ENCODE data around the gene CTCFL. TPM values are rescaled to one million over a fixed set of nuclear protein-coding genes. Genes with fewer than 3 reads are reported as not detected.

CTCFL gene
- total and polyA plus RNA-seq, 4 experiments from 2014 or later: not detected

DNA sequence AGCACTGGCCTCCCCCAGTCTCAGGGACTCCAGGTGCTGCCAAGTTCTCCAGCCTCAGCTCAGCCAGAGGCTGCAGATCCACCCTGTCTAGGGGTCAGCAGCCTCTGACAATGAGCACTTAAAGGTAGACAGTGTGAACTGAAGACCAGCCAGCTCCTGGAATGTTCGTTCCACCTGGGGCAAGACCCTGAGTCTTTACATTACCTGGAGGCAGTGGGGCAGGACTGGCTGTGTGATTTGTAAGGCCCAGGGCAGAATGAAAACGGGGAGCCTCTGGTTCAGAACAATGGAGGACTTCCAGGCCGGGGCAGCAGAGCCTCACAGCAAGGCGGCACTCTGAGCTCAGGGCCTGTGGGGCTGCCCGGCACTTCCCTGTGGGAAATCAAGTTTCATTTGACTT, 65.0 kb downstream of the CTCFL start:
- Histone ChIP-seq H3K36me3 (ENCODE audit: insufficient read depth, low read length) (no peaks in the 10 kb centered on the region), H3K9me3 (ENCODE audit: control insufficient read depth in 1 of 2, low read length in 2 of 2) (no peaks in the 10 kb centered on the region), H3K4me1 (ENCODE audit: insufficient read depth, low read length) (no peaks in the 10 kb centered on the region), H3K27me3 (ENCODE audit: insufficient read depth, low read length) (no peaks in the 10 kb centered on the region), H3K4me3 (ENCODE audit: low read length in 2 of 2) (no peak overlapping the region), H3K27ac (ENCODE audit: low read depth, low read length) (no peak overlapping the region)
- no peak for DNase-seq
- peaks cover 0 to 4% (median under 1%) of the 10 kb centered on the region in 4 donors for H3K4me1 Mint-ChIP-seq
- ChIA-PET POLR2A (ENCODE audit: partially characterized antibody) (no interaction called here), CTCF (ENCODE audit: partially characterized antibody) (no interaction called here)
- no peaks in the 10 kb centered on the region for H3K9me3 Mint-ChIP-seq
- no peaks in the 10 kb centered on the region for H3K36me3 Mint-ChIP-seq
- no peak overlapping the region for H3K27ac Mint-ChIP-seq
- peaks cover 0 to 2% of the 10 kb centered on the region in 2 donors for H3K27me3 Mint-ChIP-seq
- intact Hi-C loops (cut with micrococcal nuclease): no loop called here
- H3K4me3 Mint-ChIP-seq: no peak overlapping the region

DNA sequence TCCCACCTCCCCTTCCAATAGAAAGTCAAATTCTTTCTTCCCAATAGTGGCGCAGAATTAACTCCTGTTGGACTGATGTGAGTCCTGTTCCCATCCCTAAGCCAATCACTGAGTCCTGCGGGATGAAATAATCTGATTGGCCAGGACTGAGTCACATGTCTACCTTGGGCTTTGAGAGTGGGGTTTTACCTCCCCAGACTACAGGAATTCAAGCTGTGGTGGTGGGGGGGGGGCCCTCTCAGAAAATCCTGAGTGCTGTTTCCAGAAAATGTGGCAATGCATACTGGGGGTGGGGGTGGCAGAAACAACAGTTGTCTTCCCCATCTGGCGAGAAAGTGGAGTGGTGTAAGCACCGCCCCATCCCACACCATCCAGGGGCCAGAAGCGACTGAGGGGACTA, 65.7 kb downstream of the CTCFL start:
- ChIA-PET POLR2A (ENCODE audit: partially characterized antibody) (no interaction called here), CTCF (ENCODE audit: partially characterized antibody) (no interaction called here)
- H3K9me3 ChIP-seq (ENCODE audit: control insufficient read depth in 1 of 2, low read length in 2 of 2): no peaks in the 10 kb centered on the region
- Mint-ChIP-seq H3K36me3 (no peaks in the 10 kb centered on the region), H3K27ac (no peak overlapping the region), H3K4me3 (no peak overlapping the region), H3K27me3 (peaks cover 0 to 2% of the 10 kb centered on the region in 2 donors), H3K4me1 (peaks cover 0 to 4% (median under 1%) of the 10 kb centered on the region in 4 donors), H3K9me3 (no peaks in the 10 kb centered on the region)
- no peaks in the 10 kb centered on the region for H3K36me3 ChIP-seq (ENCODE audit: insufficient read depth, low read length)
- intact Hi-C loops (cut with micrococcal nuclease): no loop called here
- no peak for DNase-seq
- no peaks in the 10 kb centered on the region for H3K27me3 ChIP-seq (ENCODE audit: insufficient read depth, low read length)
- H3K4me1 ChIP-seq (ENCODE audit: insufficient read depth, low read length): no peaks in the 10 kb centered on the region
- no peak overlapping the region for H3K27ac ChIP-seq (ENCODE audit: low read depth, low read length)
- no peak overlapping the region for H3K4me3 ChIP-seq (ENCODE audit: low read length in 2 of 2)

DNA sequence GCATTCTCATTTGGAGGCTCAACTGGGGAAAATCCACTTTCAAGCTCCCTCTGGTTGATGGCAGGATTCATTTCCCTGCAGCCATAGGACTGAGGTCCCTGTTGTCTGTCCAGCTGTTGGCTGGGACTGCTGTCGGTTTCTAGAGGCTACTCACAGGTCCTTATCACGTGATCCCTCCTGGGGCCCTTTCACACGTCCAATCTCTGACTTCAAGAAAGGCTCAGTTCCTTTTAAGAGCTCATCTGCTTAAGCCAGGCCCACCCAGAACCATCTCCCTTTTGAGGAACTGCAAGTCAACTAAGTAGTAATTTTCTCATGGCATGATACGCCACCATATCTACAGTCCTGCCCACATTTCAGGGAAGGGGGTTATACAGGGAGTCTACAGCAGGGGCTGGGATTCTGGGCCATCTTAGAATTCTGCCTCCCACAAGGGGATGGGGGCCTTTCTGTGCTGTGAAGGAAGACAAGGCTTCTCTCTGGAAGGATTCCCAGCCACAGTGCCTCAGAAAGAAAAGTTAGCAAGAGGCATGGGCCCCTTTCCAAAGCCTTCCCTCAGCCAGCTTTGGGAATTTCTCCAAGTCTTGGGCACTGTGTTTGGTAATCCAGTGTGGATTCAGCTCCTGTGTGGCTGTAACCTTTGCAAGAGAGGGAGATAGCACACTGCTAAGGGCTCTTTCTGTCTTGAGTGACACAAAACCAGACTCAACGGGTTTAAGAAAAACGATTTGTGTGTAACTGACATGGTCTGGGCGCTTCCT, 66.4 kb downstream of the CTCFL start:
- CTCF ChIA-PET (ENCODE audit: partially characterized antibody): no interaction called here

DNA sequence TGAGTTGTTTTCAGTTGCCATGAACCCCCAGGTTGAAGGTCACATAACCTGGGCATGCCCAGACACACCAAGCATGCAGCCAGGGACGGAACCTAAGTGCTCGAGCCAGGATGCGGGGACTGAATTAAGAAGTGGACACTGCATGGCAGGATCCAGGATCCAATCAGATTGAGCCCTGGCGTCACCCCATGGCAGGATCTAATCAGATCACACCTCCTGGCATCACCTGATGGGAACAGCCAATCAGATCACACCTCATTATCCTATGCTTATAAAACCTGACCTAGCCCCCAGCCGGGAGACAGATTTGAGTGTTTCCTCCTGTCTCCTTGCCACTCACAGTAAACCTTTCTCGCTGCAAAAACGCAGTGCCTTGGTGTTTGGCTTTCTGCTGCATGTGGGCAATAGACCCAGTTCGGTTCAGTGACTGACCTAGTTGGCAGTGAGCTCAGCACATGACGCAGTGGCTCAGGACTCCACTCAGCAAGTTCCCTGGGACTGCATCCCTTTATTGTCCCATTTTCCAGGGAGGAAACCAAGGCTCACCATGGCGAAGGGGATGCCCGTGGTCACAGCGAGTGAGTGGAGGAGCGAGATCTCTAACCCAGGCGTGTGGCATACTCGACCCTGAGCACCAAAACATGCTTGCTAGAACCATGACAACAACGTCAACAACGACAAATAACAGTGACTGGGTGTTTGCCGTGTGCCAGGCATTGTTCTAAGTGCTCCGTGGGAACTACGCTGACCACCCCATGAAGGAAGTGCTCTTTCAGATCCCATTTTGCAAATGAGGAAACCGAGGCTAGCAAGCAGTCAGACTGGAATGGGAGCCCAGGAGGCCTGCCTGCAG, 67.5 kb downstream of the CTCFL start:
- DNase-seq: no peak
- H3K27ac Mint-ChIP-seq: no peak overlapping the region
- no peaks in the 10 kb centered on the region for H3K36me3 ChIP-seq (ENCODE audit: insufficient read depth, low read length)

More for the DNA sequence above, 66.4 kb downstream of the CTCFL start:
- no peak for DNase-seq
- Histone ChIP-seq H3K27me3 (ENCODE audit: insufficient read depth, low read length) (no peaks in the 10 kb centered on the region), H3K36me3 (ENCODE audit: insufficient read depth, low read length) (no peaks in the 10 kb centered on the region), H3K9me3 (ENCODE audit: control insufficient read depth in 1 of 2, low read length in 2 of 2) (no peaks in the 10 kb centered on the region), H3K4me3 (ENCODE audit: low read length in 2 of 2) (no peak overlapping the region), H3K27ac (ENCODE audit: low read depth, low read length) (no peak overlapping the region), H3K4me1 (ENCODE audit: insufficient read depth, low read length) (no peaks in the 10 kb centered on the region)
- POLR2A ChIA-PET (ENCODE audit: partially characterized antibody): no interaction called here
- Mint-ChIP-seq H3K4me1 (peaks cover 0 to 4% (median under 1%) of the 10 kb centered on the region in 4 donors), H3K27me3 (peaks cover 0 to 2% of the 10 kb centered on the region in 2 donors), H3K9me3 (no peaks in the 10 kb centered on the region), H3K27ac (no peak overlapping the region), H3K4me3 (no peak overlapping the region), H3K36me3 (no peaks in the 10 kb centered on the region)
- intact Hi-C loops (cut with micrococcal nuclease): no loop called here

DNA sequence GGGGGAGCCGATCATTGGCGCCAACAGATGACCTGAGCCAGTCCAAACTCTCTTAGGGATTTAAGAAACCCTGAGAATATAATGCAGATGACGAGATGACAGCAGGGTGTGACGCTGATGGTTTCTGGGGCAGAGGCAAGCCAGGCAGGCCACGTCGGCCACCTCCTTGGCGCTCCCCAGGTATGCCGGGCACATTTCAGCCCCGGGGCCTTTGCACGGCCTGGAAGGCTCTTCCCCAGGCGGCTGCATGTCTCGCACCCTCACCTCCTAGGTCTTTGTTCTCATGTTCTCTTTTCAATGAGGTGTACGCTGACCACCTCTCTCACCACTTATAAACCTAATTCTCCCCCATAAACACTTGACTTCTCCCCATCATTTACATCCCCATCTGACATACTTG, 68.8 kb downstream of the CTCFL start:
- Histone ChIP-seq H3K27ac (ENCODE audit: low read depth, low read length) (no peak overlapping the region), H3K36me3 (ENCODE audit: insufficient read depth, low read length) (no peaks in the 10 kb centered on the region), H3K9me3 (ENCODE audit: control insufficient read depth in 1 of 2, low read length in 2 of 2) (no peaks in the 10 kb centered on the region), H3K4me3 (ENCODE audit: low read length in 2 of 2) (no peak overlapping the region), H3K4me1 (ENCODE audit: insufficient read depth, low read length) (peaks cover 20% of the 10 kb centered on the region), H3K27me3 (ENCODE audit: insufficient read depth, low read length) (no peaks in the 10 kb centered on the region)
- no peak overlapping the region for H3K27ac Mint-ChIP-seq
- peaks cover 10 to 19% (median 16%) of the 10 kb centered on the region in 4 donors for H3K4me1 Mint-ChIP-seq
- no peak overlapping the region for H3K4me3 Mint-ChIP-seq
- DNase-seq: no peak
- ChIA-PET POLR2A (ENCODE audit: partially characterized antibody) (no interaction called here), CTCF (ENCODE audit: partially characterized antibody) (no interaction called here)
- peaks cover 0 to 2% of the 10 kb centered on the region in 2 donors for H3K27me3 Mint-ChIP-seq
- no peaks in the 10 kb centered on the region for H3K9me3 Mint-ChIP-seq
- intact Hi-C loops (cut with micrococcal nuclease): no loop called here
- H3K36me3 Mint-ChIP-seq: no peaks in the 10 kb centered on the region

More for the DNA sequence above, 67.5 kb downstream of the CTCFL start:
- peaks cover 0 to 5% (median 3%) of the 10 kb centered on the region in 4 donors for H3K4me1 Mint-ChIP-seq
- no peak overlapping the region for H3K4me3 ChIP-seq (ENCODE audit: low read length in 2 of 2)
- no peaks in the 10 kb centered on the region for H3K36me3 Mint-ChIP-seq
- H3K9me3 ChIP-seq (ENCODE audit: control insufficient read depth in 1 of 2, low read length in 2 of 2): no peaks in the 10 kb centered on the region
- H3K4me3 Mint-ChIP-seq: no peak overlapping the region
- H3K27me3 ChIP-seq (ENCODE audit: insufficient read depth, low read length): no peaks in the 10 kb centered on the region
- H3K27me3 Mint-ChIP-seq: peaks cover 0 to 2% of the 10 kb centered on the region in 2 donors
- CTCF ChIA-PET (ENCODE audit: partially characterized antibody): no interaction called here
- H3K9me3 Mint-ChIP-seq: no peaks in the 10 kb centered on the region
- POLR2A ChIA-PET (ENCODE audit: partially characterized antibody): no interaction called here
- intact Hi-C loops (cut with micrococcal nuclease): no loop called here
- H3K4me1 ChIP-seq (ENCODE audit: insufficient read depth, low read length): peaks cover 6% of the 10 kb centered on the region
- no peak overlapping the region for H3K27ac ChIP-seq (ENCODE audit: low read depth, low read length)

DNA sequence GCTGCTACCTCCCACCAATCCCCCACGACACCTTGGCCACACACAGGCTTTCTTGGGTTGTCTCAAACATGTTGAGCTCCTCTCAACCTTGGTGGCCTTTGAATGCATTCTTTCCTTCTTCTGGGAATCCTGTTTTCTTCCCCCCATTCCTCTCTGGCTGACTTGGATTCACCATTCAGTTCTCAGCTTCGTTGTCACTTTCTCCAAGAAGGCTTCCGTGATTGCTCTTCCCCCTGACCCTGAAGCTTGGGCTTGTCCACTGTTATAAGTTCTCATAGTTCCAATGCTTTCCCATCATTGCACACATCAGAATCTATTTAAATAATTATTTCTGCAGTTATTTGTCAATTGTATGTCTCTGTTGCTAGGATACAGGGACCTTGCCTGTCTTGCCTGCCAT, 69.6 kb downstream of the CTCFL start:
- Mint-ChIP-seq H3K27me3 (peaks cover 0 to 2% of the 10 kb centered on the region in 2 donors), H3K4me3 (no peak overlapping the region), H3K4me1 (peaks cover 15 to 26% (median 22%) of the 10 kb centered on the region in 4 donors), H3K27ac (no peak overlapping the region), H3K36me3 (no peaks in the 10 kb centered on the region), H3K9me3 (no peaks in the 10 kb centered on the region)
- Histone ChIP-seq H3K4me1 (ENCODE audit: insufficient read depth, low read length) (peaks cover 27% of the 10 kb centered on the region), H3K9me3 (ENCODE audit: control insufficient read depth in 1 of 2, low read length in 2 of 2) (no peaks in the 10 kb centered on the region), H3K4me3 (ENCODE audit: low read length in 2 of 2) (no peak overlapping the region), H3K27me3 (ENCODE audit: insufficient read depth, low read length) (no peaks in the 10 kb centered on the region), H3K36me3 (ENCODE audit: insufficient read depth, low read length) (no peaks in the 10 kb centered on the region), H3K27ac (ENCODE audit: low read depth, low read length) (no peak overlapping the region)
- DNase-seq: no peak
- intact Hi-C loops (cut with micrococcal nuclease): no loop called here
- ChIA-PET CTCF (ENCODE audit: partially characterized antibody) (no interaction called here), POLR2A (ENCODE audit: partially characterized antibody) (interaction anchor here (0.8 kb wide), 1 partner anchor 65 kb away, joined by 3 read pairs; no protein-coding TSS in a partner anchor)

All from CD4-positive, alpha-beta memory T cell (primary cell).